BLaER1 (cell line): ENCODE data around the gene ZC3H7B.
A peak's percentile ranks its signal among the peaks of the same experiment; 100 is the strongest.

Source experiments
- H3K27ac ChIP-seq: shearing (Covaris generic); formaldehyde crosslinking; 2 replicates; pipeline ENCODE4 v1.8.1; 2022
- H3K27me3 ChIP-seq: shearing (Covaris generic); formaldehyde crosslinking; 2 replicates; pipeline ENCODE4 v1.8.1; 2022
- H3K36me3 ChIP-seq: shearing (Covaris generic); formaldehyde crosslinking; 2 replicates; pipeline ENCODE4 v1.8.1; 2022
- H3K4me1 ChIP-seq: shearing (Covaris generic); formaldehyde crosslinking; 2 replicates; pipeline ENCODE4 v1.8.1; 2022
- H3K4me2 ChIP-seq: shearing (Covaris generic); formaldehyde crosslinking; 2 replicates; pipeline ENCODE4 v1.8.1; 2022
- H3K4me3 ChIP-seq: shearing (Covaris generic); formaldehyde crosslinking; 2 replicates; pipeline ENCODE4 v1.8.1; 2022
- H3K9ac ChIP-seq: shearing (Covaris generic); formaldehyde crosslinking; 2 replicates; pipeline ENCODE4 v1.8.1; 2022
- H3K9me3 ChIP-seq: shearing (Covaris generic); formaldehyde crosslinking; 2 replicates; pipeline ENCODE4 v1.8.1; 2022
- H4K20me1 ChIP-seq: shearing (Covaris generic); formaldehyde crosslinking; 2 replicates; pipeline ENCODE4 v1.8.1; 2022
- Cebpa-rat ChIP-seq: shearing (Covaris generic); IDR thresholded peaks from 2 replicates; pipeline ENCODE4 v1.8.1; 2022

ZC3H7B gene

DNA sequence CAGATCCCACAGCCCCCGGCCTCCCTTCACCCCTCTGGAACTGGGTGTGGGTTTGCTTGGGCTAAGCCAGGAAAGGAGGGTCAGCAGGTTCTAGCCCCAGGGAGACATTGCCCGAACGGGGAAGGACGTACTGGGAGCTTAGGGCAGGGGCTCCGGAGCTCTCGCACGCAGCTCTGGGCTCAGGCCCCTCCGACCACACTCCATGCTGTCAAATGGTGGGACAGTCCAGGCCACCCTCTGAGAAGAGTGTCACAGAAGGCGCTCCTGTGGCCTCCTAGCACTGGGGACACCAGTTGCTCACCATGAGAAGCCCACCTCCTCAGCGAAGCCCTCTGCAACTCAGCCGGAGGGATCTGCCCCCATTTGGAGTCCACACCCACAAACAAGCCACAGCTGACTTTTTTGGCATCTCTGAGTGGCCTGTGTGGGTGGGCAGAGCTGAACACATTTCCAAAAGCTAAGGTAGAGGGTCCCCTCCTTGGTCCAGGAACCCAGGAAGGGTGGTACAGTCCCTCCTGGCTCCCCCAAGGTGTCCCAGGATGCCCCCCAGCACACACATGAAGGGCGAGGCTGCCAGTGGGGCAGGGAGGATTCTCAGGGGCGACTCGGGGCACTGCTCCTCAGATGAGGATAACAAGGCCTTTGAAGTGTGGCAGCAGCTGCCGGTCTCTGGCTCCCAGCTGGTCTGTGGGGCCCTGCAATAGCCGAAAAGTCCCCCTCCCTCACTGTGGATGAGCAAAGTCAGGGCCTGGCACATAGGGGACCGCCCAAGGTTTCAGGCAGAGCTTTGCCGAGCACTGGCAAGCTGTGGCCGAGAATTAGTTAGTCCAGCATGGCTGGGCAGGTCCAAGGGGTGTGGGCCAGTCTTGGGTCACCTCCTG lies 67.5 kb downstream of the ZC3H7B start:
- H3K9ac ChIP-seq, result peak overlapping the region; percentile 45; the same call in 1 of the 2 replicates
- no peaks in the 10 kb centered on the region for H3K9me3 ChIP-seq
- H3K4me2 ChIP-seq, result peak overlapping the region; percentile 56
- no peaks in the 10 kb centered on the region for H3K36me3 ChIP-seq
- H3K4me3 ChIP-seq, result no peak overlapping the region
- H3K27me3 ChIP-seq, result peaks cover 17% of the 10 kb centered on the region; the same call in 1 of the 2 replicates
- no peak for TF ChIP-seq Cebpa-rat
- peak overlapping the region; percentile 56 for H3K27ac ChIP-seq
- peaks cover 39% of the 10 kb centered on the region for H3K4me1 ChIP-seq
- H4K20me1 ChIP-seq, result no peaks in the 10 kb centered on the region

GRCh38 chr22:41369424-41369745 lies 68.1 kb downstream of the ZC3H7B start:
- Histone ChIP-seq H3K9ac (peak overlapping the region; percentile 45; the same call in 1 of the 2 replicates), H3K36me3 (no peaks in the 10 kb centered on the region), H3K9me3 (no peaks in the 10 kb centered on the region), H3K4me2 (peak overlapping the region; percentile 56), H3K27ac (peak overlapping the region; percentile 56; the same call in 1 of the 2 replicates), H3K4me3 (no peak overlapping the region), H3K4me1 (peaks cover 39% of the 10 kb centered on the region), H3K27me3 (peaks cover 17% of the 10 kb centered on the region; the same call in 1 of the 2 replicates), H4K20me1 (no peaks in the 10 kb centered on the region)
- TF ChIP-seq Cebpa-rat, result no peak

DNA sequence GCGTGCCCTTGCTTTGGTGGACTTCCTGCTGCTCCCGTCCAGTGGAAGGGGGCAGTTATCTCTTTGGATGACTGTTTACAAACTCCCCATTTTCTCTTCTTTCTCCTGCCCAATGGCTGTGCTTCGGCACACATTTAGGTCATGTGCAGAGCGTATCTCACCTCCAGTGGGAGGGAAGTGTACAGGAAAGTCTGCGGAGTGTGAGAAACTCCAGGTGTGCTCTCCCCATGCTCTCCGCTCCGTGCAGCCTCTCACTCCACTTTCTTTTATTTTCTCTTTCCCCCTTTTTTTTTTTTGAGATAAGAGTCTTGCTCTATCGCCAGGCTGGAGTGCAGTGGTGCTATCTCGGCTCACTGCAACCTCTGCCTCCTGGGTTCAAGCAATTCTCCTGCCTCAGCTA lies 68.5 kb downstream of the ZC3H7B start:
- TF ChIP-seq Cebpa-rat, result no peak
- H3K36me3 ChIP-seq, result no peaks in the 10 kb centered on the region
- no peaks in the 10 kb centered on the region for H4K20me1 ChIP-seq
- 0 out of 2 replicates have a peak overlapping the region, but pooled peaks have one; percentile 56 for H3K27ac ChIP-seq
- peaks cover 17% of the 10 kb centered on the region; the same call in 1 of the 2 replicates for H3K27me3 ChIP-seq
- peaks cover 39% of the 10 kb centered on the region for H3K4me1 ChIP-seq
- H3K4me3 ChIP-seq, result no peak overlapping the region
- peak overlapping the region; percentile 56 for H3K4me2 ChIP-seq
- no peaks in the 10 kb centered on the region for H3K9me3 ChIP-seq
- H3K9ac ChIP-seq, result peak overlapping the region; percentile 45; the same call in 1 of the 2 replicates

GRCh38 chr22:41377846-41378245 lies 76.5 kb downstream of the ZC3H7B start:
- Histone ChIP-seq H3K4me3 (no peak overlapping the region), H3K4me1 (peaks cover 30% of the 10 kb centered on the region), H3K9me3 (no peaks in the 10 kb centered on the region), H3K27ac (no peak overlapping the region), H3K36me3 (no peaks in the 10 kb centered on the region), H3K27me3 (no peaks in the 10 kb centered on the region), H3K4me2 (peak overlapping the region; percentile 32), H3K9ac (no peak overlapping the region), H4K20me1 (peaks cover 1% of the 10 kb centered on the region)
- TF ChIP-seq Cebpa-rat, result no peak

- no peaks in the 10 kb centered on the region for H3K27me3 ChIP-seq
- no peak for TF ChIP-seq Cebpa-rat
- H3K4me3 ChIP-seq, result peak overlapping the region; percentile 61
- peaks cover 44% of the 10 kb centered on the region for H3K4me1 ChIP-seq
- peaks cover 13% of the 10 kb centered on the region for H4K20me1 ChIP-seq
- peak overlapping the region; percentile 80 for H3K9ac ChIP-seq
- no peaks in the 10 kb centered on the region for H3K9me3 ChIP-seq
- H3K27ac ChIP-seq, result peak overlapping the region; percentile 88
- H3K4me2 ChIP-seq, result peak overlapping the region; percentile 87
- H3K36me3 ChIP-seq, result no peaks in the 10 kb centered on the region
These were observed 79.6 kb downstream of the ZC3H7B start for GRCh38 chr22:41380993-41381328.

GRCh38 chr22:41381329-41382097 lies 80.2 kb downstream of the ZC3H7B start, which contains the start of gene TEF:
Gene TEF (plus strand): TSS chr22:41381942. CDS start chr22:41382045, 103 bp downstream.
- no peak for TF ChIP-seq Cebpa-rat
- H3K27ac ChIP-seq, result peak within 1 kb of the TSS; percentile 88
- no peaks in the 10 kb centered on the region for H3K36me3 ChIP-seq
- H4K20me1 ChIP-seq, result peaks cover 13% of the 10 kb centered on the region
- peak within 1 kb of the TSS; percentile 81 for H3K9ac ChIP-seq
- no peaks in the 10 kb centered on the region for H3K27me3 ChIP-seq
- peak within 1 kb of the TSS; percentile 75 for H3K4me3 ChIP-seq
- H3K4me1 ChIP-seq, result peaks cover 44% of the 10 kb centered on the region
- peak within 1 kb of the TSS; percentile 93 for H3K4me2 ChIP-seq
- no peaks in the 10 kb centered on the region for H3K9me3 ChIP-seq

GRCh38 chr22:41382098-41382578 lies 80.8 kb downstream of the ZC3H7B start:
- H3K27me3 ChIP-seq, result no peaks in the 10 kb centered on the region
- peak overlapping the region; percentile 81 for H3K9ac ChIP-seq
- TF ChIP-seq Cebpa-rat, result no peak
- H3K27ac ChIP-seq, result peak overlapping the region; percentile 85
- peaks cover 2% of the 10 kb centered on the region for H3K36me3 ChIP-seq
- H3K9me3 ChIP-seq, result no peaks in the 10 kb centered on the region
- H3K4me1 ChIP-seq, result peaks cover 44% of the 10 kb centered on the region
- H4K20me1 ChIP-seq, result peaks cover 13% of the 10 kb centered on the region
- peak overlapping the region; percentile 75 for H3K4me3 ChIP-seq
- H3K4me2 ChIP-seq, result peak overlapping the region; percentile 93

DNA sequence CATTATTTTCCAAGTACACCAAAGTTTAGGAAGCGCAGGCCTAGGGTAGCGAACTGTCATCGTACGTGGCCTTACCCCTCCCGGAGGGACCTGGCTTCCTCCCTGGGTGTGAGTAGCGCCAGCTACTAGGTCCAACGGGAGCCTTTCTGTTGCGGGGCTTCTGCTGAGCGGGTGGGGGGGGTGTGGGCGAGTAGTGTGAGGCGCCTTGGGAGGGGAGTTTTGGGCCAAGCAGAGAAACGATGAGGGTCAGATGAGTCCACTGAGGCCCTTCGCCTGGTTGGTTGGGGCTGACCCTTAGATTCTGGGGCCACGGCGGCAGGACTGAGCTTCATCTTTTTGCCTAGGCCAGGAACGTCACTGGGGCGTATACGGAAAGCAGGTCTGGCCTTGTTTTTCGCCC lies 81.3 kb downstream of the ZC3H7B start:
- Histone ChIP-seq H3K36me3 (peaks cover 7% of the 10 kb centered on the region), H3K27ac (peak overlapping the region; percentile 85; the same call in 1 of the 2 replicates), H3K9me3 (no peaks in the 10 kb centered on the region), H3K4me1 (peaks cover 39% of the 10 kb centered on the region), H3K4me3 (peak overlapping the region; percentile 75), H3K4me2 (peak overlapping the region; percentile 93), H3K9ac (peak overlapping the region; percentile 81), H4K20me1 (peaks cover 13% of the 10 kb centered on the region), H3K27me3 (no peaks in the 10 kb centered on the region)
- TF ChIP-seq Cebpa-rat, result no peak

DNA sequence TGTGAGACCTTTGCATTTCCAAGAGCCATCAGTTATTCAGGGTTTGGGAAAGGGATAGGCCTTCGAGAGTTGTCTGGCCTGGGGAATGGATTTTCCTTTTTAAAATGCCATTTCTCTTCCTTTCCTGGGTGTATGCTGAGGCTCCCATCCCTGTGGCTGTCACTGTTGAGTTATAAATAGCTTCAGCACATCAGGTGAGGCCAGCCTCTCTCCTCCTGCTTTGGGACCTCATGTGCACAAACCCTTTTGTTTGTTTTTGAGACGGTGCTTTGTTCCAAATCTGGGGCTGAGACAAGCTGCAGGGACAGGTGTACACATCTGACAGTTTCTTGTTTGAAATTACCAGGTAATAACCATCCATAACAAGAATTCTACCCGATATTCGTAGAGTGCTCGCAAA lies 81.8 kb downstream of the ZC3H7B start:
- Histone ChIP-seq H3K9me3 (no peaks in the 10 kb centered on the region), H3K27ac (peak overlapping the region; percentile 85; the same call in 1 of the 2 replicates), H3K9ac (peak overlapping the region; percentile 81), H3K4me2 (peak overlapping the region; percentile 93), H3K27me3 (no peaks in the 10 kb centered on the region), H3K4me3 (peak overlapping the region; percentile 75), H3K4me1 (peaks cover 35% of the 10 kb centered on the region), H3K36me3 (peaks cover 12% of the 10 kb centered on the region), H4K20me1 (peaks cover 13% of the 10 kb centered on the region)
- TF ChIP-seq Cebpa-rat, result no peak

GRCh38 chr22:41384128-41384527 lies 82.8 kb downstream of the ZC3H7B start:
- Histone ChIP-seq H3K9me3 (no peaks in the 10 kb centered on the region), H3K4me3 (no peak overlapping the region), H3K27me3 (no peaks in the 10 kb centered on the region), H4K20me1 (peaks cover 13% of the 10 kb centered on the region), H3K27ac (no peak overlapping the region), H3K9ac (no peak overlapping the region; the same call in 1 of the 2 replicates), H3K36me3 (peaks cover 20% of the 10 kb centered on the region), H3K4me1 (peaks cover 31% of the 10 kb centered on the region), H3K4me2 (peak overlapping the region; percentile 93)
- no peak for TF ChIP-seq Cebpa-rat
